Neural cell (in vitro differentiated cells): Measurements from ENCODE around the gene PIK3AP1. TPM values are rescaled to one million over a fixed set of nuclear protein-coding genes. Genes with fewer than 3 reads are reported as not detected.

Experiments used
- H2AFZ ChIP-seq: fragments of 200-600, 300-800 bp; sonication (generic), shearing (Covaris generic); 2 replicates; pipeline ENCODE4 v1.6.0; 2014; ENCODE audit warnings: low read depth, mild to moderate bottlenecking, antibody characterized with exemption, low read length, moderate library complexity
- H3F3A ChIP-seq: fragments of 200-600 bp; shearing (Covaris generic); 2 replicates; pipeline ENCODE4 v1.6.1; 2016; ENCODE audit warnings: mild to moderate bottlenecking, moderate library complexity, mixed read lengths, antibody characterized with exemption, low read length; ENCODE audit not compliant: insufficient read depth, poor library complexity, severe bottlenecking
- H3K27ac ChIP-seq: fragments of 200-600, 300-800 bp; sonication (generic), shearing (Covaris generic); 2 replicates; pipeline ENCODE4 v1.5.1; 2014; ENCODE audit warnings: mild to moderate bottlenecking, low read length, moderate library complexity
- H3K27me3 ChIP-seq: fragments of 300-800, 200-600 bp; sonication (generic), shearing (Covaris generic); 2 replicates; pipeline ENCODE4 v1.6.0; 2014; ENCODE audit warnings: mild to moderate bottlenecking, low read depth, low read length, moderate library complexity; ENCODE audit not compliant: insufficient read depth
- H3K36me3 ChIP-seq: fragments of 300-800, 200-600 bp; sonication (generic), shearing (Covaris generic); 2 replicates; pipeline ENCODE4 v1.5.1; 2014; ENCODE audit warnings: mild to moderate bottlenecking, antibody characterized with exemption, low read length, moderate library complexity; ENCODE audit not compliant: insufficient read depth
- H3K4me2 ChIP-seq: fragments of 300-800, 200-600 bp; sonication (generic), shearing (Covaris generic); 2 replicates; pipeline ENCODE4 v1.6.0; 2014; ENCODE audit warnings: mild to moderate bottlenecking, low read length
- H3K4me3 ChIP-seq: fragments of 300-800, 200-600 bp; sonication (generic), shearing (Covaris generic); 2 replicates; pipeline ENCODE4 v1.5.1; 2014; ENCODE audit warnings: mild to moderate bottlenecking, low read length, moderate library complexity
- H3K79me2 ChIP-seq: fragments of 200-600 bp; shearing (Covaris generic); replicated peaks from 2 replicates; pipeline ENCODE4 v1.6.0; 2014; ENCODE audit warnings: mild to moderate bottlenecking, low read length, moderate library complexity; ENCODE audit not compliant: insufficient read depth
- H3K9ac ChIP-seq: fragments of 300-800, 200-600 bp; sonication (generic), shearing (Covaris generic); 2 replicates; pipeline ENCODE4 v1.6.1; 2016; ENCODE audit warnings: mild to moderate bottlenecking, low read length, mixed read lengths
- H3K9me2 ChIP-seq: fragments of 200-600 bp; shearing (Covaris generic); 2 replicates; pipeline ENCODE4 v1.6.1; 2016; ENCODE audit warnings: mild to moderate bottlenecking, low read length, mixed read lengths; ENCODE audit not compliant: insufficient read depth
- H3K9me3 ChIP-seq: fragments of 200-600, 300-800 bp; sonication (generic), shearing (Covaris generic); 2 replicates; pipeline ENCODE4 v1.6.1; 2016; ENCODE audit warnings: mild to moderate bottlenecking, mixed run types, low read length, moderate library complexity, mixed read lengths
- H4K20me1 ChIP-seq: fragments of 200-600 bp; shearing (Covaris generic); 2 replicates; pipeline ENCODE4 v1.6.1; 2016; ENCODE audit warnings: mild to moderate bottlenecking, mixed run types; ENCODE audit not compliant: insufficient read depth
- EP300 ChIP-seq: fragments of 450-650 bp; conservative IDR thresholded peaks from 2 replicates; pipeline ENCODE4 v1.6.1; 2014; ENCODE audit warnings: antibody characterized with exemption, mild to moderate bottlenecking, moderate library complexity; ENCODE audit not compliant: poor library complexity, severe bottlenecking
- EZH2 ChIP-seq: fragments of 200-600, 300-800 bp; shearing (Covaris generic), sonication (generic); IDR thresholded peaks from 2 replicates; pipeline ENCODE4 v1.6.1; 2014; ENCODE audit warnings: antibody characterized with exemption, low read length, borderline replicate concordance, mild to moderate bottlenecking; ENCODE audit not compliant: insufficient read depth, poor library complexity, severe bottlenecking
- MXI1 ChIP-seq: fragments of 450-650 bp; conservative IDR thresholded peaks from 2 replicates; pipeline ENCODE4 v1.6.1; 2014; ENCODE audit warnings: antibody characterized with exemption, mild to moderate bottlenecking; ENCODE audit not compliant: poor library complexity, severe bottlenecking
- POLR2AphosphoS5 ChIP-seq: IDR thresholded peaks from 2 replicates; pipeline ENCODE4 v1.6.1; 2012
- RAD21 ChIP-seq: fragments of 450-650 bp; conservative IDR thresholded peaks from 2 replicates; pipeline ENCODE4 v1.6.1; 2014; ENCODE audit warnings: antibody characterized with exemption, mild to moderate bottlenecking, moderate library complexity
- SMC3 ChIP-seq: fragments of 450-650 bp; conservative IDR thresholded peaks from 2 replicates; pipeline ENCODE4 v1.6.1; 2014; ENCODE audit warnings: antibody characterized with exemption, mild to moderate bottlenecking, moderate library complexity; ENCODE audit not compliant: poor library complexity
- TAF1 ChIP-seq: IDR thresholded peaks from 2 replicates; pipeline ENCODE4 v1.6.1; 2012; ENCODE audit warnings: low read depth
- polyA plus RNA-seq: library from polyadenylated mRNA; depleted of rRNA; stranded (reverse); fragments of >200 nt; gene quantifications from 2 replicates; pipeline ENCODE4 v1.2.3, GENCODE V29; 2014
- TF ChIP-seq, protein P1 (sequence below): IDR thresholded peaks from 2 replicates; pipeline ENCODE4 v1.6.1; 2012; ENCODE audit warnings: borderline replicate concordance
- TF ChIP-seq, protein P2 (sequence below): fragments of 450-650 bp; IDR thresholded peaks from 2 replicates; pipeline ENCODE4 v1.5.1; 2014; ENCODE audit warnings: antibody characterized with exemption, mild to moderate bottlenecking, moderate library complexity; ENCODE audit not compliant: poor library complexity, severe bottlenecking

PIK3AP1 gene
- polyA plus RNA-seq, 1 donor from 2014 or later = 0.05 TPM

DNA sequence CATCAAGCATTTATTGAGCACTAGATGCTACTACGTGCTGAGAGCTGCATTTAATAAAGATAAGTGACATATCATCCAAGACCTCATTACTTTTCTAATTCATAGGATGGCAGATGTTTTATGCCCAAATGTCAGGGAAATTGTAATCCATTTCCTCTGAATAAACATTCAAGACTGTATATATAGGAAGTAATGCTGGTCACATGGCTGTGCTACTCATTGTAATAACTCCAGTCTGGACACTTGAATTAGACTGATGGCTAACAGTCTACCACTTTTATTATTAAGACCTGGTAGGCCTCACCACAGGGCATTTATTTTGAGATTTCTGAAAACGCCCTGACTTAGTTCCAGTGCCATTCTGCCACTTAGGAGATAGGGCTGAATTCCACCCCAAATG, 36.6 kb downstream of the PIK3AP1 start:
- TF ChIP-seq, protein P1, sequence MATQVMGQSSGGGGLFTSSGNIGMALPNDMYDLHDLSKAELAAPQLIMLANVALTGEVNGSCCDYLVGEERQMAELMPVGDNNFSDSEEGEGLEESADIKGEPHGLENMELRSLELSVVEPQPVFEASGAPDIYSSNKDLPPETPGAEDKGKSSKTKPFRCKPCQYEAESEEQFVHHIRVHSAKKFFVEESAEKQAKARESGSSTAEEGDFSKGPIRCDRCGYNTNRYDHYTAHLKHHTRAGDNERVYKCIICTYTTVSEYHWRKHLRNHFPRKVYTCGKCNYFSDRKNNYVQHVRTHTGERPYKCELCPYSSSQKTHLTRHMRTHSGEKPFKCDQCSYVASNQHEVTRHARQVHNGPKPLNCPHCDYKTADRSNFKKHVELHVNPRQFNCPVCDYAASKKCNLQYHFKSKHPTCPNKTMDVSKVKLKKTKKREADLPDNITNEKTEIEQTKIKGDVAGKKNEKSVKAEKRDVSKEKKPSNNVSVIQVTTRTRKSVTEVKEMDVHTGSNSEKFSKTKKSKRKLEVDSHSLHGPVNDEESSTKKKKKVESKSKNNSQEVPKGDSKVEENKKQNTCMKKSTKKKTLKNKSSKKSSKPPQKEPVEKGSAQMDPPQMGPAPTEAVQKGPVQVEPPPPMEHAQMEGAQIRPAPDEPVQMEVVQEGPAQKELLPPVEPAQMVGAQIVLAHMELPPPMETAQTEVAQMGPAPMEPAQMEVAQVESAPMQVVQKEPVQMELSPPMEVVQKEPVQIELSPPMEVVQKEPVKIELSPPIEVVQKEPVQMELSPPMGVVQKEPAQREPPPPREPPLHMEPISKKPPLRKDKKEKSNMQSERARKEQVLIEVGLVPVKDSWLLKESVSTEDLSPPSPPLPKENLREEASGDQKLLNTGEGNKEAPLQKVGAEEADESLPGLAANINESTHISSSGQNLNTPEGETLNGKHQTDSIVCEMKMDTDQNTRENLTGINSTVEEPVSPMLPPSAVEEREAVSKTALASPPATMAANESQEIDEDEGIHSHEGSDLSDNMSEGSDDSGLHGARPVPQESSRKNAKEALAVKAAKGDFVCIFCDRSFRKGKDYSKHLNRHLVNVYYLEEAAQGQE = no peak
- TF ChIP-seq SMC3 (no peak), EP300 (no peak), RAD21 (no peak), TAF1 (no peak), MXI1 (no peak), POLR2AphosphoS5 (no peak), EZH2 (no peak)
- TF ChIP-seq, protein P2, sequence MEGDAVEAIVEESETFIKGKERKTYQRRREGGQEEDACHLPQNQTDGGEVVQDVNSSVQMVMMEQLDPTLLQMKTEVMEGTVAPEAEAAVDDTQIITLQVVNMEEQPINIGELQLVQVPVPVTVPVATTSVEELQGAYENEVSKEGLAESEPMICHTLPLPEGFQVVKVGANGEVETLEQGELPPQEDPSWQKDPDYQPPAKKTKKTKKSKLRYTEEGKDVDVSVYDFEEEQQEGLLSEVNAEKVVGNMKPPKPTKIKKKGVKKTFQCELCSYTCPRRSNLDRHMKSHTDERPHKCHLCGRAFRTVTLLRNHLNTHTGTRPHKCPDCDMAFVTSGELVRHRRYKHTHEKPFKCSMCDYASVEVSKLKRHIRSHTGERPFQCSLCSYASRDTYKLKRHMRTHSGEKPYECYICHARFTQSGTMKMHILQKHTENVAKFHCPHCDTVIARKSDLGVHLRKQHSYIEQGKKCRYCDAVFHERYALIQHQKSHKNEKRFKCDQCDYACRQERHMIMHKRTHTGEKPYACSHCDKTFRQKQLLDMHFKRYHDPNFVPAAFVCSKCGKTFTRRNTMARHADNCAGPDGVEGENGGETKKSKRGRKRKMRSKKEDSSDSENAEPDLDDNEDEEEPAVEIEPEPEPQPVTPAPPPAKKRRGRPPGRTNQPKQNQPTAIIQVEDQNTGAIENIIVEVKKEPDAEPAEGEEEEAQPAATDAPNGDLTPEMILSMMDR = no peak
- no peak overlapping the region for H3K27ac ChIP-seq
- H3K9me3 ChIP-seq = no peaks in the 10 kb centered on the region
- H4K20me1 ChIP-seq = no peaks in the 10 kb centered on the region
- no peak overlapping the region for H3K4me2 ChIP-seq
- no peaks in the 10 kb centered on the region for H3K36me3 ChIP-seq
- H2AFZ ChIP-seq = no peak overlapping the region
- H3K79me2 ChIP-seq = no peaks in the 10 kb centered on the region
- no peak overlapping the region for H3K9ac ChIP-seq
- H3K9me2 ChIP-seq = no peaks in the 10 kb centered on the region
- H3K27me3 ChIP-seq = no peaks in the 10 kb centered on the region
- no peak overlapping the region for H3K4me3 ChIP-seq
- no peaks in the 10 kb centered on the region for H3F3A ChIP-seq

DNA sequence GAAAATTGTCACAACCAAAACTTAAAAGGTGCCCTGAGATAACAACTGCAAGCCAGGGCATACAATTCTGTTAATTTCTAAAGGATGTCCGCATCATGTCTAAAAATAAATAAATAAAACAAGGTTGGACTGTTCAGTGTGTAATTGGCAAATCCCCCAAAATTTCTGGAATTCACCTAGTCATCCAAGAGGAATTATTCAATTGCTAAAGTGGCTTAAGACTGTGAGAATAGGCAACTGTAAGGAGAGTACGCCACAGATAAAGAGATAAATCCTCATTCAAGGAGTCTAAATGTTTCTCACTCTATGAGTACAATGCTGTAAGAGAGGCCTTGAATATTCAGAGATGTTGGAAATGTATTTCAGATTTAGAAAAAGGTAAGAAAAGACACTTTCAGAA, 37.2 kb downstream of the PIK3AP1 start:
- H2AFZ ChIP-seq = no peak overlapping the region
- no peak overlapping the region for H3K4me3 ChIP-seq
- no peaks in the 10 kb centered on the region for H3K9me2 ChIP-seq
- H3K4me2 ChIP-seq = no peak overlapping the region
- H3K27me3 ChIP-seq = no peaks in the 10 kb centered on the region
- H3F3A ChIP-seq = no peaks in the 10 kb centered on the region
- no peaks in the 10 kb centered on the region for H3K79me2 ChIP-seq
- H4K20me1 ChIP-seq = no peaks in the 10 kb centered on the region
- no peaks in the 10 kb centered on the region for H3K9me3 ChIP-seq
- no peak overlapping the region for H3K27ac ChIP-seq
- H3K36me3 ChIP-seq = no peaks in the 10 kb centered on the region
- no peak for TF ChIP-seq EP300
- no peak for TF ChIP-seq SMC3
- TF ChIP-seq TAF1 = no peak
- TF ChIP-seq MXI1 = no peak
- no peak for TF ChIP-seq POLR2AphosphoS5
- no peak for TF ChIP-seq EZH2
- TF ChIP-seq, protein P1 = no peak
- no peak for TF ChIP-seq RAD21
- TF ChIP-seq, protein P2 = no peak
- no peak overlapping the region for H3K9ac ChIP-seq
